Stimulated activated CD8-positive, alpha-beta memory T cell treated with anti-CD3 and anti-CD28 coated beads, Interleukin-12 subunit alpha, Interleukin-12 subunit beta, amount 100 ng/mL, for 24 hours (primary cell): Measurements from ENCODE around the gene DNAJB7.
"Not testable (repeated sequence)": the region's sequence is repeated elsewhere in the genome, so short reads cannot be mapped to it uniquely, and the experiment has no call there.

Experiments
- DNase-seq: peaks from one replicate; pipeline ENCODE4 v3.0.0-alpha.2; 2020; ENCODE audit errors: extremely low read depth

The DNAJB7 gene

DNA sequence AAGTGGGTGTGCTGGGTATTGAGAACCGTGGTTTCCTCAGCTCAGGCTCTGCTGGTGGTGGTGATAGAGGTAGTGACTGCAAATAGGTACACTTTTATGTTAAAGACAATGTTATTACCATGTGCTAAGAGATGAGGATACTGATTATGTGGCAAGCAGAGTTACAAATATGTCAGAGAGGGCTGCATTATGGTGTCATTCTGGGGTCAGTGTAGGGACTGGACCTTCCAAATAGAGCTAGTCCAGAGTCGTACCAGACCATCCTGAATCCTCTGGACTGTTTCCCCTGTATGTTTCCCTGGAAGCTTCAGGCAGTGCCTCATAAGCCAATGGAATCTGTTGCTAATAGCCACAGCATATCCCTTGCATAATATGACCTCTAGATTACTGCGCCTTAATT, at the start of gene DNAJB7:
DNAJB7 (minus strand) TSS at position 101 of the 400 bp plus-strand sequence. CDS start 119 bp downstream, outside the sequence.
- DNase-seq, result no peak

DNA sequence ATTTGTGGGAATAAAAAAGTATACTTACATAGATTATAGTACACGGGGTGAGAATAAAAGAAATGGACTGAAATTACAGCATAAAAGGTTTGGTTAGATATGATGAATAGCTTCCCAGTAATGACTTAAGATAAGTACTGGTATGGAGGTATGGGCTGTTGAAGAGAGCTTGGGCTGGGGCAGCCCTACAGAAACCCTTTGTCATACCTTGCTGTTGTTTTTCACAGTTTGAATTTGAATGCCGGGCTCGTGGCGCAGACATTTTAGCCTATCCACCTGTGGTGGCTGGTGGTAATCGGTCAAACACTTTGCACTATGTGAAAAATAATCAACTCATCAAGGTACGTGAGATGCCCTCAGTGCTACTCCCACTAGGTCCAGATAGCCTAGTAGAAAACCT, 47.0 kb upstream of the DNAJB7 start:
- DNase-seq, result no peak

GRCh38 chr22:40904101-40904500, 42.2 kb upstream of the DNAJB7 start:
- no peak for DNase-seq

GRCh38 chr22:40898850-40899357, 37.0 kb upstream of the DNAJB7 start:
- no peak for DNase-seq

DNA sequence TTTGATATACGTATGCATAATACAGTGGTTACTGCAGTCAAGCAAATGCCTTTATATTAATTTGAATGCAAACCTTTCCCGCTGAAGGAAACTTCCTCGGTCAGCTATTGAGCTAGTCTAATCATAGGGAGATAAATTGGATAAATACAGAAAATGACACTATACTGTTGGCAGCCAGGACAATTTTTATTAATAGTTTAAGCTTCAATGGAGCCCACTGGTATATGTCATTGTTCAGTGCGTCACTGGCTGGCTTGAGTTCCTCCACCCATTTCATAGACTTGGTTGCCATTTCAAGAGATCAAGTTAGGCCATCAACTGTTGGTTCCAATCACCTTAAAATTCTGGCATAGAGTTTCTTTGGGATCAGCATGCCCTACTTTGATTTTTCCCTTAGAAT, 32.5 kb upstream of the DNAJB7 start:
- no peak for DNase-seq

DNA sequence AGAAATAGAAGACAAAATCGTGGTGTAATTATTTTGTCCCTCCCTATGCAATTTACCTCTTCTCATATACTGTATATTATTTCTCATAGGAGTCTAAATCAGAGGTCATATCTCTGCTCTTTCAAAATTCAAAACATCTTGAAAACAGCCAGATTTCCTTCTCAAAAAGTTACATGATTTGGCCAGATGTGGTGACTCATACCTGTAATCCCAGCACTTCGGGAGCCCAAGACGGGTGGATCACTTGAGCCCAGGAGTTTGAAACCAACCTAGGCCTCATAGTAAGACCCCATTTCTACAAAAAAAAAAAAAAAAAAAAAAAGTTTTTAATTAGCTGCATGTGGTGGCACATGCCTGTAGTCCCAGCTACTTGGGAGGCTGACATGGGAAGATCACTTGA, 29.0 kb upstream of the DNAJB7 start:
- no peak for DNase-seq

DNA sequence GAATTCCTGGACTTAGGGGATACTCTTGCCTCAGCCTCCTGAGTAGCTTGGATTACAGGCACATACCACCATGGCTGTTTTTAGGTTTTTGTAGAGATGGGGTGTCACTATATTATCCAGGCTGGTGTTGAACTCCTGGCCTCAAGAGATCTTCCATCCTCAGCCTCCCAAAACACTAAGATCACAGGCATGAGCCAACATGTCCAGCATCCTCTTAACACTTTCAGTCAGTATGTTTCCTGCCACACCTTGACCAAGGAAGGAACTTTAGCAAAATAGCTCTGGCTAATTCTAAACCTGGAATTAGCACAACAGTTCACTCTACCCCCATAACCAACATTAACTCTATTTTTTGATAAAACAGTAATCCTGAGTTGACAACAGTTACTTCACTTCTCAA, 27.2 kb upstream of the DNAJB7 start:
- no peak for DNase-seq

GRCh38 chr22:40878922-40879321, 17.0 kb upstream of the DNAJB7 start:
- no peak for DNase-seq

- DNase-seq, result no peak
Measured at GRCh38 chr22:40877488-40877887, 15.6 kb upstream of the DNAJB7 start.

GRCh38 chr22:40876907-40877306, 15.0 kb upstream of the DNAJB7 start:
- DNase-seq, result no peak

- DNase-seq, result no peak
Measured at GRCh38 chr22:40875111-40875510, 13.2 kb upstream of the DNAJB7 start.

GRCh38 chr22:40874016-40874415, 12.1 kb upstream of the DNAJB7 start:
- no peak for DNase-seq

DNA sequence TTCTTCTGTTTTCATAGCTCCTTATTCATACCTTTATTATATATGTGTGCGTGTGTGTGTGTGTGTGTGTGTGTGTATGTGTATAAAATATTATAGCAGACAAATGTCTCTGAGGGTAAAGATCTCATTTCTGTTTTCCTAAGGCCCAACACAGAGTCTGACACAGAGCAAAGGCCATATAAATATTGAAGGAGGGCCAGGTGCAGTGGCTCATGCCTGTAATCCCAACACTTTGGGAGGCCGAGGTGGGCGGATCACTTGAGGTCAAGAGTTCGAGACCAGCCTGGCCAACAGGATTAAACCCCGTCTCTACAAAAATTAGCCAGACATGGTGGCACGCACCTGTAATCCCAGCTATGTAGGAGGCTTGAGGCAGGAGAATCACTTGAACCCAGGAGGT, 6.5 kb upstream of the DNAJB7 start:
- not testable (repeated sequence) for DNase-seq

- no peak for DNase-seq
Measured at GRCh38 chr22:40867109-40867508, 5.2 kb upstream of the DNAJB7 start.

DNA sequence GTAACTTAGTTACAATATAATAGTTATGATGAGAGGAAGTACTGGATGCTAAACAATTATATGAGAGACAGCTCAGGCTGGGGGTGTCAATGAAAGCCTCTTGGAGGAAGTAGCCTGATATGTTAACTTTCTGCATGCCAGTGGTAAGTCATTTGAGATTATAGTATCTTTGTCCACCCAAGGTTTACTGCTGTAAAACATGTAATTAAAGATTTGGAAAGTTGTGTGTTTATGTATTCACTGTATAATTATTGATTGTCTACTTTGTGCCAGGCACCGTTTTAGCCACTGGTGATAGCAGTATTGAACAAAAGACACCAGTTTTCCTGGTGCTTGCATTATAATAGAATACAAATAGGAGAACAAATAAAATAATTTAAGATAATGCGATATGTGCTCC, 624 bp upstream of the DNAJB7 start:
- DNase-seq, result no peak

DNA sequence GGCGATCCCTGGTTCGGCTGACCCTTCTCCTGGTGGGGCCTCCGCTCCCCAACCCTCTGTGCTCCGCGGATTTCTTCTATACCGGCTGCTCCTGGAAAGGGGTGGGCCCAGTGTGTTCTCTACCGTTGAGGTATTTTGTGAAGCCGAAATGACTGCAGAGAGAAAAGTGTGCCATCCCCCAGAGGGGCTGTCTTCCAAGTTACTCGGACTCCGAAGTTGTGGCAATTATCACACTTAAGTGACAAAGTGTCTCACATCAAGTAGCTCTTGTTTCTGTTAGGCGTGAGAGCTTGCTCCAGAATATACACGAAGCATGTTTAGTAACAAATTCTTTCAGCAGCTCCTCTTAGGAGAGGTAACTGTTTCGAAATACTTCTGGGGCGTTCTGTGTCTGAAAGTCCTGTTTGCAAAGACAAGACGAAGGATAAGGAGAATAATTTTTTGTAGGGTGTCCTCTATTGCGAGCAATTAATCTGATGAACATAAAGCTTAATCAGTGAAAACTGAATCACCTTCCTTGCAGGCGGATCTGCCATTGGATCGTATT, 4.5 kb downstream of the DNAJB7 start:
- no peak for DNase-seq

DNA sequence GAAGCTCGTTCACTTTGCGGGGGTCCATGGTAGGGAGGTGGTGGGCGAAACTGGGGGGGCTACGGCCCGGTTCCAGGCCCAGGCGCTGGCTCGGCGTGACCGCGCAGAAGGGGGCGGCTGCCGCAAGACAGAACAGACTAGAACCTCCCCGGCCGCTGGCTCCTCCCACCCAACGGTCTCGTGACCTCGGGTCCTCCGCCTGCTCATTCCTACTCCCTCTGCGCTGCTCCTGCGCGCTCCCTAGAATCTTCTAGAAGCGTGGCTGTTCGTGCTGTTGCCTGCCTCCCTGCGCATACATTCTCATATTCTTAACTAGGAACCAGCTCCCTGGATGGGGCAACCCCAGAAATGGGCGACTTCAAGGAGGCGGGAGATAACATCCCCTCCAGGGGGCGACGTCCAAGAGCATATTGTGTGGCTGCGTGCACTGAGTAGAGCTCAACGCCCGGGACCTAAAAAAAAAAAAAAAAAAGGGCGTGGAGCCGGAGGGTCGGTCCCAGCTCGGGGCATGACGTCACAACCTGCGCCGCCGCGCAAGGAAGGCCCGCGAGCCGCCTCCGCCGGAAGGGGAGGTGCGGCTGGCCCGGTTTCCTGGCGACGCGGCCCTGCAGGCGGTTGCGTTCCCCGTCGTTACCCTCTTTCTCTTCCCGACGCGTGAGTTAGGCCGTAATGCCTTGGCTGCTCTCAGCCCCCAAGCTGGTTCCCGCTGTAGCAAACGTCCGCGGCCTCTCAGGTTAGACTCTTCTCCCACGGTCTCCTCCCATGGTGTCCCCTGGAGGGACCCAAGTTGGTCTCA, 5.2 kb downstream of the DNAJB7 start, which contains the start of the genes ST13 and XPNPEP3:
ST13 (minus strand) TSS at position 127 of the 796 bp plus-strand sequence; CDS start at position 28, 99 bp downstream.
XPNPEP3 (plus strand) TSS at position 636 of the 796 bp plus-strand sequence; CDS start at position 670, 34 bp downstream.
- DNase-seq, result peak; percentile 91

DNA sequence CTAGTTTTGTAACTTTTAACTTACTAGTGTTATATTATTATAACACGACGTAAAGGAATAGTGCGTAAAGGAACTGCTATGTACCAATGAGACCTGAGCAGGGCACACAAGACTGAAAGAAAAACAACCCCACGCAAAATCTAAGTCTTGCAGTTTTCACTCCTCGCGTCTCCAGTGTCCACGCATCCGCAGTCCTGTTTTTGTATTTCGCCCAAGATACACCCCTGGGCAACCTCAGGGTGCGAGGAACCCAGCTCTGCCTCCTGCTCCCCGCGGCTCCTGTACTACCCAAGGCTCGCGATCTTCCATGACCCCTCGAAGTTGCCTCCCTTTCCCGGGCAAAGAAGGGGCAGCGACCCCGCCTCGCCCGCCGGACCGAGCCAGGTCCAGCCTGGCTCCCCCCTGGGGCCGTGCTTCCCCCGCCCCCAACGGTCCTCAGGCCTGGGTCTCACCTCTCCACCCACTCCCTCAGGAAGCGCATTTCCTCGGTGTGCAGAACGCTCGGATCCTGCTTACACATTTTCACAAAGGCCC, 5.9 kb downstream of the DNAJB7 start:
- DNase-seq, result no peak

GRCh38 chr22:40855071-40855978, 6.6 kb downstream of the DNAJB7 start:
- DNase-seq, result no peak

- DNase-seq, result no peak
Measured at GRCh38 chr22:40853961-40854360, 8.0 kb downstream of the DNAJB7 start.

GRCh38 chr22:40853333-40853732, 8.6 kb downstream of the DNAJB7 start:
- DNase-seq, result no peak

GRCh38 chr22:40845816-40846215, 16.1 kb downstream of the DNAJB7 start:
- DNase-seq, result not testable (repeated sequence)
